Neuron (in vitro differentiated cells): ENCODE measurements around the gene KCNH2.

ENCODE experiments used
- H2AFZ ChIP-seq: one replicate; pipeline ENCODE4 v1.6.1; 2013; ENCODE audit warnings: low read depth, mild to moderate bottlenecking, inconsistent platforms, low read length, moderate library complexity
- H3K27me3 ChIP-seq: one replicate; pipeline ENCODE4 v1.6.1; 2013; ENCODE audit warnings: low read length; ENCODE audit not compliant: insufficient read depth
- H3K36me3 ChIP-seq: one replicate; pipeline ENCODE4 v1.6.1; 2013; ENCODE audit warnings: low read length; ENCODE audit not compliant: insufficient read depth
- H3K4me1 ChIP-seq: one replicate; pipeline ENCODE4 v1.6.1; 2013; ENCODE audit warnings: low read length; ENCODE audit not compliant: insufficient read depth
- H3K4me3 ChIP-seq: 2 replicates; pipeline ENCODE4 v1.5.1; 2013; ENCODE audit warnings: mild to moderate bottlenecking, low read length, moderate library complexity
- H3K9me3 ChIP-seq: one replicate; pipeline ENCODE4 v1.6.1; 2013; ENCODE audit warnings: low read length

The KCNH2 gene

DNA sequence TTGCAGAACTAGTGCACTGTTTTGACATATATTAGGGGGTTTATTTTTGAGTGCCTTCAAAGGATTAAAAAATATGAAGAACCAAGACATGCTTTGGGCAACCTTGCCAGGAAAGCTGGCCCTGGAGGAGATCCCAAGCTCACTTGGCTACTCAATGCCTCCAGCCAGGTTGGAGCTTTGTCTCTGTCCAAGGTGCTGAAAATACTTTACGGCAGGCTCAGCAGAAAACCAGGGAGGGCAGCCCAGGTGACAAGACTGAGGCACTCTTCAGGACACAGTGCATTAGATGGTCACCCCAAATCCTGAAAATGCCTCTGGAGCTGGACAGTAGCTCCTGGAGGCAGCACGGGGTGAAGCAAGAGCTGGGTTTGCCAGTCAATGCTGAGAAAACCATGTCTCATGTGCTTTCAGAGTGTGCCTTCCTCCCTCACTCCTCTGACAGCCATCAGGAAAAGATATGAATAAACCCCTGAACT lies 5.8 kb upstream of the KCNH2 start:
- H3K27me3 ChIP-seq = peaks cover 23% of the 10 kb centered on the region
- H3K36me3 ChIP-seq = no peaks in the 10 kb centered on the region
- H3K4me3 ChIP-seq = no peak overlapping the region

DNA sequence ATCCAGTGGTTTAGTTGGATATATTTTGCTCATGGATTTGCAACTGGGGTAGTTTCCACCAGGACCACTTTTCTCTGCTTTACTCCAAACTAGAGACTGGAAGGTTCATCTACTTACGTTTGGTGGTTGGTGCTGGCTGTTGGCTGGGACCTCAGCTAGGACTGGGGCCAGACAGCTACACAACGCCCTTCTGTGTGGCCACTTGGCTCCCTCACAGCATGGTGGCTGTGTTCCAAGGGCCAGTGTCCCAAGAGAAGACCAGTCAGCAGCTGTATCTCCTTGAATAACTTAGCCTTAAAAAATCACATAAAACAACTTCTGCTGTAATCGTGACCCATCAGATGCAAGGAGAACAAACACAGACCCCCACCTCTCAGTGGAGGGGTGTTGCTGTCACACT lies 4.2 kb upstream of the KCNH2 start:
- Histone ChIP-seq H3K9me3 (no peaks in the 10 kb centered on the region), H2AFZ (no peak overlapping the region), H3K4me3 (no peak overlapping the region), H3K4me1 (peaks cover 14% of the 10 kb centered on the region), H3K36me3 (no peaks in the 10 kb centered on the region), H3K27me3 (peaks cover 20% of the 10 kb centered on the region)

More for the DNA sequence above, 5.8 kb upstream of the KCNH2 start:
- Histone ChIP-seq H3K9me3 (no peaks in the 10 kb centered on the region), H2AFZ (no peak overlapping the region), H3K4me1 (peaks cover 19% of the 10 kb centered on the region)

DNA sequence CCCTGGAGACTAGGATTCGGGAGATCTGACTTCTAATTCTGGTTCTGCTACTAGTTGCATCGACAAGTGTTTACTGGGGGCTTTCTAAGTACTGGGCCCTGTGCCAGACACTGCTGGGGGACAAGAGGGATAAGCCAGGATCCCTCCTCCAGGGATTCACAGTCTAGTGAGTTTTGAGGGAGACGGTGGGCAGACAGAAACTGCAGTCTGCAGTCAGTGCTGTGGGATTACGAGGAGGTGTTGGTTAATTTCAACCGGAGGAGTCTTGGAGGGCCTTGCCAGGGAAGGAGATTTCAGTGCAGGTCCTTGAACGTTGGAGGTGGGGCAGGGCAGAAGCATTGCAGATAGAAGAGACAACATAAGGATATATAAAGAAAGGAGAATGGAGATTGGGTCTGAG lies 3.5 kb upstream of the KCNH2 start:
- H3K27me3 ChIP-seq = peaks cover 20% of the 10 kb centered on the region
- H3K4me1 ChIP-seq = peaks cover 21% of the 10 kb centered on the region
- H3K36me3 ChIP-seq = no peaks in the 10 kb centered on the region
- H3K4me3 ChIP-seq = no peak overlapping the region
- no peak overlapping the region for H2AFZ ChIP-seq
- H3K9me3 ChIP-seq = no peaks in the 10 kb centered on the region

DNA sequence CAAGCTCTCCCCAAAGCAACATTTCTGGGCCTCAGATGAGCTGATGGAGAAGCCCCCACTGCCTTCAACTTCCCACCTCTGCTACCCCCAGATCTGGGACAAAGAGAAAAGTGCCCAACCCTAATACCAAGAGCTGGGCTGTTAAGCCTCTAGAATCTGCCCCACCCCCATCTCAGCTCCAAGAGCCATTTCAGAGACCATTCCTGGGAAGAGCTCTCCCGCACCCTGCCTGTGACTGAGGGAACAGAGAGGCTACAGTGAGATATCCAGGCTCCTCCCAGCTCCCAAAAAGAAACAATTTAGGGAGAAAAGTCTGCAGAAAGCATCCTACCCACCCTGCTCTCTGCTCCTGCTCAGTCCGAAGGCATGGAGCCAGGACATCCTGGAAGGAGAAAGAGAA lies 2.5 kb upstream of the KCNH2 start:
- peaks cover 20% of the 10 kb centered on the region for H3K27me3 ChIP-seq
- no peak overlapping the region for H3K4me3 ChIP-seq

DNA sequence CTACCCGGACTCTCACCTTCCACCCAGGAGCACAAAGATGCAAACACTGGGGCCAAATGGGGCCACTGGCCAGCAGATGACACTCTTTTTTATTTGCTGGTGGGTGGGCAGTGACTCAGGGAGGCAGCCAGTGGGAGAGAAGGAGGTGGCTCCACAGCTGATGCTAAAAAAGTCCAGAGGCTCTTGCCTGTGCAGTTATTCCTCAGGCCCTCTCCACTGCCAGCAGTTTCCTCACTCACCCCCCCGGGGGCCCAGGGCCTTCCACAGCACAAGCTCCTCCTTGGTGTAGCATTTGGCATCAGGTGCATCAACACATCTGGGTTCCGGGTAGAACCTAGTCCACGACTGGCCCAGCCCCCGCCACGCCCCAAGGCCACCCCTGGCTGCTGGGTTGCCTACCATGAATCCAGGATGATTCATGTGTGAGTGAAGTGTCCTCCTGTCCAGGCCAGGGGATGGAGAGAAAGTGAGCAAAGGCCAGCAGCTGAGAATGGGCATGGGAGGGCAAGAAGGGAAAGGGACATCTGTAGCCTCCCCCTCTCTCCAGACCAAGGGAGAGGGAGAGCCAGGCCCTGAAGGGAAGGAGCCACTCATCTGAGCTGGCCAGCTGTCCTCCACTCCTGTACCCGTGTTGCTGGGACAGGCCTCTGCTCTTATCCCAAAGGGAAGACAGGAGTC lies 1.7 kb upstream of the KCNH2 start:
- no peak overlapping the region for H2AFZ ChIP-seq
- no peaks in the 10 kb centered on the region for H3K36me3 ChIP-seq
- H3K9me3 ChIP-seq = no peaks in the 10 kb centered on the region
- H3K27me3 ChIP-seq = peaks cover 20% of the 10 kb centered on the region
- H3K4me3 ChIP-seq = peak overlapping the region; percentile 42
- peaks cover 35% of the 10 kb centered on the region for H3K4me1 ChIP-seq

More for the DNA sequence above, 2.5 kb upstream of the KCNH2 start:
- no peak overlapping the region for H2AFZ ChIP-seq
- H3K36me3 ChIP-seq = no peaks in the 10 kb centered on the region
- H3K9me3 ChIP-seq = no peaks in the 10 kb centered on the region
- H3K4me1 ChIP-seq = peaks cover 28% of the 10 kb centered on the region

DNA sequence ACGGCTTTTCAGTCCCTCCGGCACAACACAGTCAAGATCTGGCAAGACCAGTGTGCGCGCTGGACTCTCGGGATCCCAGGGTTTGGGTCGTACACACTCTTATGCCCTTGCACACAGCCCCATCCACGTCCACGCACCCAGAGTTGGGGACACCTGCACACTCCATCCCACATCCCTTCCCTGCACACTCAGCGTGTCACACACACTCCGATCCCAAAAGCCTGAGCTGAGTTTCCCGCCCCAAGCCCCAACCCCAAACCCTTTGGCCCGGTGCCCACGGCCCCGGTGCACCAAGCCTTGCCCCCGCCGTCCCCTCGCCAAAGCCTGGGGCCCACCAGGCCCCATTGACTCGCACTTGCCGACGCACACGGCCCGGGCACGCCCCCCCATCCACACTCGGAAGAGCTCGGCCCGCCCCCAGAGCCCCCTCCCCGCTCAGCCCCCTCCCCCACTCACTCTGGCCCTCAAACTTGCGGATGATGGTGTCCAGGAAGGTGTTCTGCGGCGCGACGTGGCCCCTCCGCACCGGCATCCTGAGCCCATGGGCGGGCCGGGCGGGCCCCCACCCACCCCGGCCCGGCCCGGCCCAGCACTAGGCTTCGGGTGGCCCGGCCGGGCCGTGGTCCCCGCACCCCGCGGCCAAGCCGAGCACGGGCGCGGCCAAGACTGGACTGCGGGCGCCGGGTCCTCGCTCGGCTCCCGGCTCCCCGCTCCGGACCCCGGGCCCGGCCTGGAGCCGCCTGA lies 567 bp downstream of the KCNH2 start:
- peaks cover 13% of the 10 kb centered on the region for H3K27me3 ChIP-seq
- no peaks in the 10 kb centered on the region for H3K36me3 ChIP-seq
- H2AFZ ChIP-seq = no peak overlapping the region
- no peaks in the 10 kb centered on the region for H3K9me3 ChIP-seq
- H3K4me1 ChIP-seq = peaks cover 37% of the 10 kb centered on the region
- H3K4me3 ChIP-seq = peak overlapping the region; percentile 66

DNA sequence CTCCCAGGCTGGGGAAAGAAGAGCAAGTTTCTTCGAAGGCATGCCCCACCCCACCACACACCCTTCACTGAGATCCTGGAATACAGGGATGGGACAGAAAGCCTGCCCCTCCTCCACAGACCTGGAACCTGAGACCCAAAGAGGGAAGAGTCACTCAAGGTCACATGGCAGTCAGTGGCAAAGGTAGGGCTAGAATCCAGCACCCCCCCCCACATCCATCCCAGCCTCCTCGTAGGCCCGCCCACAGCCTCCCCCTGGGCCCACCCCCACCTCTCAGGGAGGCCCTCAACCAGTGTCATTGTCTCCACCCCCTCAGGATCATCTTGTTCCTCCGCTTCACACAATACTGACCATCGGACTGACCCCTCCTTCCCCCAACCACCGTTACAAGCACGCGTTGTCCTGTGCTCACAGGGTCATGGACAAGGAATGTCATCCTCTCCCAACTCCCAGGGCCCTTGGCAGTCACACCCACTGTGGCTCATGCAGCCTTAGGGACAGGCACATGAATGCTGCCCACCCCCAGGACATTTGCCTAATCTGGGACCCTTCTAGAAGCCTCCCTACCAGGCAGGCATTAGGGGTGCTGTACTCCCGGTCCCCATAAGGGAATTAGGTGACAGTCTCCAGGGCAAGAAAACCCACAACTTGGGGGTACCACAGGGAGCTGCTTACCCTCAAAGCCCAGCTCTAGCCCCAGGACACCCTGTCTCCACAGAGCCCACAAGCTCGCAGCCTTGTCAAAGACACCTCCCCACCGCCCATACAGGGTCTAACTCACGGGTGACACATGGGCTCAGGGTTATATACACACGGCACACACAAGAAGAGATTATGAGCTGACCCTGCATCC lies 1.4 kb downstream of the KCNH2 start:
- Histone ChIP-seq H3K27me3 (peaks cover 10% of the 10 kb centered on the region), H3K36me3 (no peaks in the 10 kb centered on the region)

DNA sequence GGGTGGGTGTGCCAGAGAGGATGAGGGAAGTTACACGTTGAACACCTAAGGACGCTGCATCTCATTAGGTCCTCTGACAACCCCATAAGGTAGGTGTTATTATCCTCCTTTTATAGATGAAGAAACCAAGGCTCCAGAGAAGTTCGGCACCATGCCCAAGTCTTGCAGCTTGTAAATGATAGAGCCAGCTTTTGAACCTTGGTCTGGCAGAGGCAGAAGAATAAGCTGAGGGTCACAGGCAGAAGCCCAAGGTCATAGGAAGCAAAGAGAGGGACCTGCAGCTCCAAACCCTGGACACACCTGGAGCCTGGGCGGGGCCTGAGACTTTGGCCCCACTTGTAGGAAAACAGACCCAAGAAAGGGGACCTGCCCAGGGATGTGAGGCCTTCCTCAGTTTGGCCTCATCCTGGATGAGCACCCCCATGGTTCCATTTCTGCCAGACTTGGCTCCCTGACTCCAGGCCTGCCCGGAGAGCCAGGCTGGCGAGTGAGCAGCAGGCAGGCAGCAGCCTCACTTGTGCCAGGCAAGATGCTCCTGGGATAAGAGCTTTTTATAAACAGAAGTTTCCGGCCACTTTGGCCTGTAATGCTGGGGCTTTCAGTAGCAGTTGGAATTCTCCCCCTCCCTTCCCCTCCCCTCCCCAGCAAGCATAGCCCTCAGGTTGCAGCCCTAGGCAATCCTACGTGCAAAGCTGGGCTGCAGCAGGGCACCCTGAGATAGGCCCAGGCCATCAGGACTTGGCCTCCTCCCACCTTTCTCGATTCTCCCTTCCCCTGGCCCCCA lies 2.4 kb downstream of the KCNH2 start:
- peaks cover 3% of the 10 kb centered on the region for H3K27me3 ChIP-seq
- H3K4me1 ChIP-seq = peaks cover 53% of the 10 kb centered on the region
- no peaks in the 10 kb centered on the region for H3K9me3 ChIP-seq
- no peaks in the 10 kb centered on the region for H3K36me3 ChIP-seq
- peak overlapping the region; percentile 39 for H3K4me3 ChIP-seq
- no peak overlapping the region for H2AFZ ChIP-seq

More for the DNA sequence above, 1.4 kb downstream of the KCNH2 start:
- no peaks in the 10 kb centered on the region for H3K9me3 ChIP-seq
- no peak overlapping the region for H2AFZ ChIP-seq
- H3K4me3 ChIP-seq = peak overlapping the region; percentile 66
- peaks cover 43% of the 10 kb centered on the region for H3K4me1 ChIP-seq

DNA sequence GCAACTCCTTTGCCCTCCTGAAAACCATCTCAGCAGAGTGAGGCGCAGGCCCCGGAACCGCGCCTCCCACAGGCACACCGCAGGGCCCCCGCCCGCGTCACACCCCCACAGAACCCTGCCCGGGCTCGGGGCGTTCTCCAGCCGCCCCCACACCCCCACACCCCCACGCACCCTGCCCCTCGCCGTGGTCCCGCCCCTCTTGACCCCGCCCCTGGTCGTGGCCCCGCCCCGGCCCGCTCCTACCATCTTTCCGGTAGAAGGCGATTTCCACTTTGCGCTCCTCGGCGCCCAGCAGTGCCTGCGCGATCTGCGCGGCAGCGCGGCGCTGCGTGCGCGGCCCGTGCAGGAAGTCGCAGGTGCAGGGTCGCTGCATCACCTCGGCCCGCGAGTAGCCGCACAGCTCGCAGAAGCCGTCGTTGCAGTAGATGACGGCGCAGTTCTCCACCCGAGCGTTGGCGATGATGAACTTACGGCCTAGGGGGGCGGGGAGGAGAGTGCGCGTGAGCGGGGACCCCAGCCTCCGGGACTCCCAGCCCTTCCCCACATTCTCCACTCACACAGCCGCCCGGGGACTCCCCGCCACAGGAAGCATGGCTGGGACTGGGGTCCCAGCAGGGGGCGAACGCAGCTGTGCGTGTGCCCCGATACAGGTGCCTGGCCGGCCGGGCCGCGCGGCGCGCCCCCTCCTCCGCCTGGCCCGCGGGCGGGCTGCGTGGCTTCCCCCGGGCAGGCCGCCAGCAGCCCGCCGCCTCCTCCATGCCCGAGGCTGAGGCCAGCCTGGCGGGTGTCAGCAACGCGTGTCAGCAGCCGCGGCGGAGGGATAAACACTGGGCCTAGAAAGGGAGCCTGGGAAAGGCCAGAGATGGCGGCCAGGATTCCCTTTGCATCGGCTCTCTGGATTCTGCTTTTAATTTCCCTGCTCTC lies 3.4 kb downstream of the KCNH2 start:
- Histone ChIP-seq H2AFZ (no peak overlapping the region), H3K4me3 (peak overlapping the region; percentile 39), H3K4me1 (peaks cover 51% of the 10 kb centered on the region), H3K36me3 (no peaks in the 10 kb centered on the region), H3K27me3 (no peaks in the 10 kb centered on the region), H3K9me3 (no peaks in the 10 kb centered on the region)

DNA sequence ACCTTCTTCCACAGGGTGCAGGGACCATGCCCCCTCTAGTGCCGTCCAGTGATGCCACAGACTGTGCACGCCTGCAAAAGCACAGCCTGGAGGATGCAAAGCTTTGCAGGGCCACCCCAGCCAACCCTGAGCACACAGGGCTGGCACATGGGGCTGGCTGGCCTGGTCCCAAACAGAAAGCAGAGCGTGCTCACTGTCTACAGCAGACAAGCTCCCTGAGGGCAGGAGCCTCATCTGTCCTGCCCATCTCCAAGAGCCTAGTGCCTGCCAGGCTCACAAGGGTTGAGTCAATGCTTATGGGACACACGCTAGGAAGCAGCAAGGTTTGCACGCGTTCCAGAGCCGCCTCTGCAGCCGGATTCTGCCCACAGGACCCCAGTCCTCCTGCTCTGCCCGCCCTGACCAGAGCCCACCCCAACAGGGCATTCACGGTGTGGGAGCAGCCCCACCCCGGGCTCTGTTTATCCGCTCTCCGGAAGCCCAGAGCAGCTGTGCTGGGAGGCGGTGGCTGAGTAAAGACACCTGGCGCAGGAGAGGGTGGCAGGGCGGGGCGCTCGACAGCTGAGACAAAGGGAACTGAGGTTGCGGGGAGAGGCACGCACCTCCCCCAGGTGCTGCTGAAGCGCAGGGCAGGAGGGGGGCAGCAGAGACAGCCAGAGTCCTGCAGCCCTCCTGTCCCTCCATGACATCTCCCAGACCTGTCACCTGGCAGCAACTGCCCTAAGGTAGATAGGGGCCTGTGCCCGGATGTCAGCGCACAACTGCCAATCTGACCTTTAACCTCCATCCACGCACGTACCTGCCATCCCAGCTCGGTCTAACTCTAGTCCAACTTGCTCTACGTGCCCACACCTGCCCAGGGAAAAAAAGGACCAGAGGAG lies 4.3 kb downstream of the KCNH2 start:
- no peaks in the 10 kb centered on the region for H3K9me3 ChIP-seq
- peaks cover 47% of the 10 kb centered on the region for H3K4me1 ChIP-seq
- H3K36me3 ChIP-seq = no peaks in the 10 kb centered on the region
- no peak overlapping the region for H2AFZ ChIP-seq
- no peaks in the 10 kb centered on the region for H3K27me3 ChIP-seq
- no peak overlapping the region for H3K4me3 ChIP-seq

DNA sequence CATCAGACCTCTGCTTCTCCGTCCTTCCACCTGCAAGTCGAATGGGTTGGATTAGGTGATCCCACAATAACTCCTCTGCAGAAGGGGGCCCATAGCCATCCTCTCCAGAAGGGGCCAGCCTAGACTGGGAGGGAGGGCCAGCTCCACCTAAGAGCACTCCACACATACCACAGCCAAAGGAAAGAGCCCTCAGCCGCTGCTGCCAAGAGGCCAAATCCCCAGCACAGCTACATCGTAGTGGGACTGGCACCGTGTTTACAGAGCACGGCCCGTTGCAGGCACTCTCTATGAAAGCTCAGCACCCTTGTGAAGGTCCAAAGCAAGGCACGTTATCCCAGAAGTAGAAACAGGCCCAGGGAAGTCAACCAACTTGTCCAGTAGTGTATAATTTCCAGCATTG lies 5.4 kb downstream of the KCNH2 start:
- H3K27me3 ChIP-seq = no peaks in the 10 kb centered on the region
- H3K9me3 ChIP-seq = no peaks in the 10 kb centered on the region
- H2AFZ ChIP-seq = no peak overlapping the region
- no peaks in the 10 kb centered on the region for H3K36me3 ChIP-seq
- H3K4me1 ChIP-seq = peaks cover 47% of the 10 kb centered on the region
- H3K4me3 ChIP-seq = no peak overlapping the region
